IMR-90 (cell line): ENCODE data around the gene METTL21C.

Experiments
- BHLHE40 ChIP-seq: fragments of 150-350 bp; IDR thresholded peaks from 2 replicates; pipeline ENCODE4 v1.6.1; 2016; ENCODE audit warnings: mild to moderate bottlenecking, low read depth, low read length
- CEBPB ChIP-seq: IDR thresholded peaks from 2 replicates; pipeline ENCODE4 v1.6.1; 2012; ENCODE audit warnings: low read depth, low read length, improper control_type of control experiment
- CHD1 ChIP-seq: IDR thresholded peaks from 2 replicates; pipeline ENCODE4 v1.6.1; 2012; ENCODE audit warnings: low read depth, low read length, improper control_type of control experiment
- FOS ChIP-seq: fragments of 150-350 bp; IDR thresholded peaks from 2 replicates; pipeline ENCODE4 v1.6.1; 2016; ENCODE audit warnings: low read depth, low read length
- MXI1 ChIP-seq: IDR thresholded peaks from 2 replicates; pipeline ENCODE4 v1.6.1; 2012; ENCODE audit warnings: low read depth, mild to moderate bottlenecking, low read length, moderate library complexity, borderline replicate concordance
- POLR2A ChIP-seq: IDR thresholded peaks from 2 replicates; pipeline ENCODE4 v1.6.1; 2012; ENCODE audit warnings: mild to moderate bottlenecking, low read depth, low read length
- RCOR1 ChIP-seq: IDR thresholded peaks from 2 replicates; pipeline ENCODE4 v1.6.1; 2012; ENCODE audit warnings: mild to moderate bottlenecking, low read length, improper control_type of control experiment; ENCODE audit not compliant: insufficient replicate concordance
- SMC3 ChIP-seq: fragments of 150-350 bp; IDR thresholded peaks from 2 replicates; pipeline ENCODE4 v1.6.1; 2016; ENCODE audit warnings: low read depth, mild to moderate bottlenecking, antibody characterized with exemption, low read length, moderate library complexity
- USF2 ChIP-seq: fragments of 150-350 bp; IDR thresholded peaks from 2 replicates; pipeline ENCODE4 v1.6.1; 2017; ENCODE audit warnings: mild to moderate bottlenecking, antibody characterized with exemption, low read length, low read depth
- TF ChIP-seq, protein P1 (sequence below): conservative IDR thresholded peaks from 2 replicates; pipeline ENCODE4 v1.5.1; 2012; ENCODE audit warnings: mild to moderate bottlenecking, low read depth, low read length, improper control_type of control experiment
- TF ChIP-seq, protein P2 (sequence below): fragments of 150-350 bp; IDR thresholded peaks from 2 replicates; pipeline ENCODE4 v1.6.1; 2016; ENCODE audit warnings: low read depth, mild to moderate bottlenecking, low read length, moderate library complexity, borderline replicate concordance

DNA sequence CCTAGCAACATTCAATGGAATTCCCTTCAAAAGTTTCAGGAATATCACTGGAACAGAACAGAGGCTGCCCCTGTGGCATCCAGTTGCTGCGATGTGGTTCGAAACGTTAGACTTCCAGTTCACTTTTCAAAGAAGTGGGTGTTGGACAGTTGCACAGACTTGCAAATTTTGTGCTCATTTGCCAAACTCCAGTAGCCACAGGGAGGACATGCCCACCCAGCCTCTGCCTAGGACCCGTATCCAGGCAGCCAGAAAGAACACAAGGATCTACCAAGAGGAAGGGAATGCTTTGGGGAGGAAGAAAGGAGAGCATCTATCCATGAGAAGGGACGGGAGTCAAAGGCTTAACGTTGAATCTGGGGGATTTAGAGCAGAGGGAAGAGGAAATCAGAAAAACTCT is at the start of gene METTL21C:
- TF ChIP-seq, protein P1, sequence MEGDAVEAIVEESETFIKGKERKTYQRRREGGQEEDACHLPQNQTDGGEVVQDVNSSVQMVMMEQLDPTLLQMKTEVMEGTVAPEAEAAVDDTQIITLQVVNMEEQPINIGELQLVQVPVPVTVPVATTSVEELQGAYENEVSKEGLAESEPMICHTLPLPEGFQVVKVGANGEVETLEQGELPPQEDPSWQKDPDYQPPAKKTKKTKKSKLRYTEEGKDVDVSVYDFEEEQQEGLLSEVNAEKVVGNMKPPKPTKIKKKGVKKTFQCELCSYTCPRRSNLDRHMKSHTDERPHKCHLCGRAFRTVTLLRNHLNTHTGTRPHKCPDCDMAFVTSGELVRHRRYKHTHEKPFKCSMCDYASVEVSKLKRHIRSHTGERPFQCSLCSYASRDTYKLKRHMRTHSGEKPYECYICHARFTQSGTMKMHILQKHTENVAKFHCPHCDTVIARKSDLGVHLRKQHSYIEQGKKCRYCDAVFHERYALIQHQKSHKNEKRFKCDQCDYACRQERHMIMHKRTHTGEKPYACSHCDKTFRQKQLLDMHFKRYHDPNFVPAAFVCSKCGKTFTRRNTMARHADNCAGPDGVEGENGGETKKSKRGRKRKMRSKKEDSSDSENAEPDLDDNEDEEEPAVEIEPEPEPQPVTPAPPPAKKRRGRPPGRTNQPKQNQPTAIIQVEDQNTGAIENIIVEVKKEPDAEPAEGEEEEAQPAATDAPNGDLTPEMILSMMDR = no peak
- TF ChIP-seq POLR2A = no peak
- TF ChIP-seq CEBPB = no peak
- TF ChIP-seq BHLHE40 = no peak
- TF ChIP-seq SMC3 = no peak
- no peak for TF ChIP-seq RCOR1
- no peak for TF ChIP-seq FOS
- TF ChIP-seq USF2 = no peak
- TF ChIP-seq MXI1 = no peak
- TF ChIP-seq, protein P2, sequence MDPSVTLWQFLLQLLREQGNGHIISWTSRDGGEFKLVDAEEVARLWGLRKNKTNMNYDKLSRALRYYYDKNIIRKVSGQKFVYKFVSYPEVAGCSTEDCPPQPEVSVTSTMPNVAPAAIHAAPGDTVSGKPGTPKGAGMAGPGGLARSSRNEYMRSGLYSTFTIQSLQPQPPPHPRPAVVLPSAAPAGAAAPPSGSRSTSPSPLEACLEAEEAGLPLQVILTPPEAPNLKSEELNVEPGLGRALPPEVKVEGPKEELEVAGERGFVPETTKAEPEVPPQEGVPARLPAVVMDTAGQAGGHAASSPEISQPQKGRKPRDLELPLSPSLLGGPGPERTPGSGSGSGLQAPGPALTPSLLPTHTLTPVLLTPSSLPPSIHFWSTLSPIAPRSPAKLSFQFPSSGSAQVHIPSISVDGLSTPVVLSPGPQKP = no peak
- TF ChIP-seq CHD1 = no peak
